Globus pallidus (tissue), 1 donor: ENCODE results near the gene PGGHG.
"Not testable (repeated sequence)": the region's sequence is repeated elsewhere in the genome, so short reads cannot be mapped to it uniquely, and the experiment has no call there.

Experiments
- DNase-seq: peaks from one replicate; pipeline ENCODE4 v3.0.0-alpha.2; 2015; ENCODE audit warnings: low spot score

PGGHG gene

GRCh38 chr11:313787-314553 lies 25.0 kb downstream of the PGGHG start, which contains the start of gene IFITM1:
Gene IFITM1 (plus strand): TSS chr11:314040. CDS start chr11:314171, 131 bp downstream.
- DNase-seq: no peak

- not testable (repeated sequence) for DNase-seq
These were observed 25.6 kb downstream of the PGGHG start for GRCh38 chr11:314554-314875.

- DNase-seq: no peak
These were observed 26.1 kb downstream of the PGGHG start for GRCh38 chr11:315051-315481.

- DNase-seq: no peak
These were observed 26.6 kb downstream of the PGGHG start for GRCh38 chr11:315516-315994.

GRCh38 chr11:316031-316701 lies 27.2 kb downstream of the PGGHG start:
- DNase-seq: no peak

GRCh38 chr11:316891-317301 lies 28.0 kb downstream of the PGGHG start:
- no peak for DNase-seq

GRCh38 chr11:317668-318404 lies 28.9 kb downstream of the PGGHG start:
- DNase-seq: not testable (repeated sequence)

GRCh38 chr11:318405-319120 lies 29.6 kb downstream of the PGGHG start:
- not testable (repeated sequence) for DNase-seq

- not testable (repeated sequence) for DNase-seq
These were observed 30.4 kb downstream of the PGGHG start for GRCh38 chr11:319121-319887.

GRCh38 chr11:319888-320273 lies 31.0 kb downstream of the PGGHG start:
- DNase-seq: not testable (repeated sequence)

GRCh38 chr11:324156-324555 lies 35.2 kb downstream of the PGGHG start:
- no peak for DNase-seq

GRCh38 chr11:324593-325517 lies 35.9 kb downstream of the PGGHG start:
- DNase-seq: not testable (repeated sequence)

GRCh38 chr11:325796-326591 lies 37.1 kb downstream of the PGGHG start:
- DNase-seq: no peak

GRCh38 chr11:326592-326841 lies 37.6 kb downstream of the PGGHG start:
- DNase-seq: no peak

GRCh38 chr11:326842-327580 lies 38.1 kb downstream of the PGGHG start:
- peak; percentile 52 for DNase-seq

GRCh38 chr11:327581-327923 lies 38.6 kb downstream of the PGGHG start:
- DNase-seq: no peak

- no peak for DNase-seq
These were observed 39.1 kb downstream of the PGGHG start for GRCh38 chr11:328012-328411.

GRCh38 chr11:328516-329100 lies 39.7 kb downstream of the PGGHG start:
- DNase-seq: not testable (repeated sequence)

- no peak for DNase-seq
These were observed 40.9 kb downstream of the PGGHG start for GRCh38 chr11:329886-330253.
